ENCODE results near the gene NFRKB.

Gene NFRKB

GRCh38 chr11:129895126-129896041 lies at the start of gene NFRKB:
NFRKB (minus strand) TSS chr11:129895578; CDS start chr11:129892849, 2,729 bp downstream.
- DNase-seq = peak; percentile 96

DNA sequence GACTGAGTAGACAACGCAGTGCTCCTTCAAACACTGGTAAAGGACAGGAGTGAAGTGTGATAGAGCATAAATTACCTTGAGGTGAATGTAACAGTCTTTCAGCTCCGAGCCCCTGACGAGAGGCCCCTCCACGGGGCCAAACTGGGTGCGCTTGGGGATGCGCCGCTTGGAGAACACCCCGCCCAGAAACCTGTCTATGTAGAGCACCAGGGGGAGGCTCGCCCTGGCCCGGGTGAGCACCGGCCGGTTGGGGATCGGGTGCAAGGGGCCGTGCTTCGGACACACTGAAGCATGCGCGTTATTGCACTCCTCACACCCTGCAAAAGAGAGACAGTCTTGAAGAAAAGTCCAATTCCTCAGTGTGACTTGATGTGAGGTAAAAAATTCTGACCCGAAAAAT lies 49.3 kb upstream of the NFRKB start:
- DNase-seq = no peak

DNA sequence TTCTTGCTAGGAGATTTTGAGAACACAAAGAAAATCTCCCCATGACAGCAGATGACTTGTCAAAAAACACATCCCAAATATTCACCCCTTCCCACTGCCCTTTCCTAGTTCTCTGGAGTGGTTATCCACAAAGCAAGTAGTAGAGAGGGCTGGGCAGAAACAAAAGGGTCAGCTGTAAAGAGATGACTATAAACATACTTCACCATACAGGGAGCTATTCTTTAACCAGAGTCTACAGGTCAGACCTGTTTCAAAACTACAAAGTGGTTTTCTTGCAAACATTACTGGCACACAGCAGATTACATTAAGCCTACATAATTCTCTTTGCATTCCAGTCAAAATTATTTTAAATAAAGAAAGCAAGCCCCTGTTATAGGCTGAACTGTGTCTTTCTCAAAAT lies 47.7 kb upstream of the NFRKB start:
- DNase-seq = no peak

DNA sequence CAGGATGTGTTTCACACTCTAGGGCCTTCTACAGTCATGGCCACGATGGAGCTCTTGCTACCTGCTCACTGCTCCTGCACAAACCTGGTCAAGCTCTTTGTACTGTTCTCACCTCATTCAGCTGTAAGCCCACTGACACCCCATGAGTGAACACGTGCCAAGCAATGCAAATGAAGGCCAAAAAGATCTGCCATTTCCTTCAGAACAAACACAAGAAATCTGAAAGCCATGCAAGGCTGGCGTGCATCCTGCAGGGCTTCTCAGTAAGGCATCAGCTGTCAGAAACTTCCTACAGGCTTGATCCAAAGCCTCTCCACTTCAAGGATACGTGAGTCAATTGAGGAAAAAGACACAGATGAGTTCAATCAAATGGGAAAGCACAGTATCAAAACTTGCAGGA lies 44.1 kb upstream of the NFRKB start:
- no peak for DNase-seq

- no peak for DNase-seq
Measured at GRCh38 chr11:129938764-129939163, 43.4 kb upstream of the NFRKB start.

DNA sequence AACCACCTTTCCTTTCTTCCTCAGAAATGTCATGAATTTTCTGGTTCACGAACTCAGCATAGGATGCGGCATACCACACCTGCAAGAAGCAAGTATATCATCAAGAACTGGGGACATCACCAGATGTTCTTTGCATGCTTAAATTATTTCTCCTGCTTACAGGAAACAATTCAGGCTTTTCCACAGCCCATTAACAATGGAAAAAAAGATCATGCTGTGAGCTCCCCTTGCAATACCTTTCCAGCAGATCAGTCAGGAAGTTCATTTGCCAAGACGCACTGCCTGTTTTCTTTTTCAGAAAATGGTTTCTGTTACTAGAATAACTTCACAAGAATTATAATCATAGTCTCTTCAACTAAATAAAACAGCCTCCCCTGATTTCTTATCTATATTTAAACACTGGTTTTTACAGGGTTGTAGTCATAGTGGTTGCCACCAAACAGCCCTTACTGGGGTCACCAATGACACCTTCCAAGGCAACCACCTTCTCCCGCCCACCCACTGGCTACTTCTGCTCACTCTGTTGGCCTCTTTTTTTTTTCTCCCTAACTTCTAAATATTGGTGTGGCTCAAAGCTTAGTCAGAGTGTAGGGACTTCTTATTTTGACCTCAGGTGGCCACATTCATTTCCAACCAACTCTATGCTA lies 42.3 kb upstream of the NFRKB start:
- DNase-seq = no peak

GRCh38 chr11:129935723-129936122 lies 40.3 kb upstream of the NFRKB start:
- DNase-seq = no peak

DNA sequence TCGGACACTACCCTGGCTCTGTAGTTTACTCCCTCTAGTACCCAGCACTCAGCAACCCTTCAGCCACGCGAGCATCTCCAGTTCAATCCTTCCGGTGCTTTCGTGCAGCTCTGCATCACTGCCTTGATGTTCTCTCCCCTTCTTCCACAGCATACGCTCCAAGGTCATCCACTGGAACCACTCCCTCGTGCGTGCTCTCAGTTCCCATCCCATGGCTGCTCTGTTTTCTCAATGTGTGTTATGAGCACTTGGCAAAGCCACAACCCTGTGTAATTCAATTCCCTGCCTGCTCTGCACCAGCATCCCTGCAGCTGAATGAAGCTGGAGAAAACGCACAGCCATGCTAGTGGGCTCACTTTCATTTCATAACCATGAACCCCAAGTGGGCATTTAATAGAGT lies 38.5 kb upstream of the NFRKB start:
- DNase-seq = no peak

- DNase-seq = no peak
Measured at GRCh38 chr11:129933262-129933661, 37.9 kb upstream of the NFRKB start.

DNA sequence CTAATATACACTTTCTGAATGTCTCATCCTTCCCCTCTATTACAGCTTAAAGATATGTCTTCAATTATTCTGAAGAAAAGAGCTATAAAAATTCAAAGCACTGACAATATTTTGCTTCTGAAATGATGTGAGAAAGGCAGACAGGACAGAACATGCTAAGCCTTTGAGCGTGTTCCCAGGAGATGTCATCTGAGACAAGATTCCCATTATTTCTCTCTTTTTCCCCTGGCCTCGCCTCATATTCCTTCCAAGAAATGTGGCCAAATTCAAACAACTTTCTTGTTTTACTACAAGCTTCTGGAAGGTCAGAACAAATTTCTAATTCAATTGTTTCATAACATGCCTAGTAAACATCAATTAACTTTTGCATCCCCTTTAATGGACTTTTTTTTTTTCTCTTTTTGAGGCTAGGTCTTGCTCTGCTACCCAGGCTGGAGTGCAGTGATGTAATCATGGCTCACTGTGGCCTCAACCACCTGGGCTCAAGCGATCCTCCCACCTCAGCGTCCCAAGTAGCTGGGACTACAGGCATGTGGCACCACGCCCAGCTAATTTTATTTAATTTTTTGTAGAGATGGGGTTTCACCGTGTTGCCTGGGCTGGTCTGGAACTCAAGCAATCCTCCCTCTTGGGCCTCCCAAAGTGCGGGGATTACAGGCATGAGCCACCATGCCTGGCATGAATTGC lies 37.1 kb upstream of the NFRKB start:
- DNase-seq = no peak

- no peak for DNase-seq
Measured at GRCh38 chr11:129930743-129931142, 35.4 kb upstream of the NFRKB start.

DNA sequence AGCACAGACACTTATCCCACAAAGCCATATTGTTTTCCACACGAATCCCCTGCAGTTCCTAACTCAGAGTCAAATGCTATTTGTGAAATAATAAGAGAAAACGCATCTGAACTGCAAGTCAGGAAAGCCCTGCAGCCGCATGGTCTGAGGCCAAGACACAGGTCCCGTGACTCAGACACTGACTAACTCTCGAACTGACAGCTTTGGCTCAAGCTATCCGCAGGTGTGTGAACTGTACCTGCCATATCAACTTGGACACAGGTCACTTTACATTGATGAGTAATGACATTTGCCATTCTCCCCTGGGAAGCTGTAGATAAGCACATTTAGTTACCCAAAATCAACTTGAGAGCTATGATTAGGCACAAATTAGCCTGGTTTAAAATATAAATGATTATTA lies 34.9 kb upstream of the NFRKB start:
- DNase-seq = no peak

DNA sequence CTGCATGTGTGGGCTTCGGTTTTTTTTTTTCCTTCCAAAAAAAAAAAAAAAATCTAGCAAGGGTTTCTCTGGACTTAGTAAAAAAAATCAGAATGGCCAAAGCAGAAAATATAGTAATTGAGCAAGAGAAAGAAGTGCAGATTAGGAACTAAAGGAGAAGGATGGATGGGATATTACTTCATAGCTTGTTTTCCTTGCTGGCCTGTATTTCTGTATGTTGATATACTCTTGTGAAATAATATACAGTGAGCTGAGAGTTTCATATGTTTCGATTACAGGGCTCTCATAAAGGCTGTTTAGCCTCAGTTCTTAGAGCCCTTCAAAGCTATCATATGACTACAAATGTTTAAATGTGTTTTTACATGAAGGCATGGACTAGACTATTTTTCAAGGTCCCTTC lies 34.3 kb upstream of the NFRKB start:
- no peak for DNase-seq

DNA sequence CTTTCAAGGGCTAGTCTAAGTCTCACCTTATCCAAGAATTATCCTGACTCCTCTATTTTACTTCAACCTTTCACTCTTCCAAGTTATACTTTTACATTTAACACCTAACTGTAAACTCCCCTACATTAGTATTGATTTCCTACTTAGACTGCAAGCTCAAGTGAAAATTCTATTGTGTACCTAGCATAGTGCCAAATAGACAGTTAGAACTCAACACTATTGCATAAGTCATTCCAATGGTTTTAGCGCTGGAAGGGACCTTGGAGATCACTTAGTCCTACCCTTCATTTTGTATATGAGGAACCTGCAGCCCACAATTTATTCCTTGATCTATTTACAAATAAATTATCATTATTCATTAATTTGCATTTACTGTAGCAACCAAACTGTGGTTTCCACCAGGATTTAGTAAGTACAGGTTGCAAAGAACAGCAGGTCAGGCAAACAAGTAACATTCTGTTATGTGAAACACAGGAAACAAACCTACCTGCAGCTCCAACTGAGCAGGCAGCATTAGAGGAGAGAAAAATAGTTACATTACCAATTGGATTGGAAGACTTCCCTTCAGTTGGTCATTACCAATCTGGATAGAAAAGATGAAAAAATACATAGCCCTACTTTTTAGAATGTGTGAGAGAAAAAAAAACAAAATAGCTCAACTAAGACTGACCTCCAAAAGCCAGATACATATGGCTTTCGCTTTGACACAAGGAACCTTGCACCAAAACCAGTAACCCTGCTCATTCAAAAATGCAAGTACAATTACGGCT lies 33.7 kb upstream of the NFRKB start:
- no peak for DNase-seq

DNA sequence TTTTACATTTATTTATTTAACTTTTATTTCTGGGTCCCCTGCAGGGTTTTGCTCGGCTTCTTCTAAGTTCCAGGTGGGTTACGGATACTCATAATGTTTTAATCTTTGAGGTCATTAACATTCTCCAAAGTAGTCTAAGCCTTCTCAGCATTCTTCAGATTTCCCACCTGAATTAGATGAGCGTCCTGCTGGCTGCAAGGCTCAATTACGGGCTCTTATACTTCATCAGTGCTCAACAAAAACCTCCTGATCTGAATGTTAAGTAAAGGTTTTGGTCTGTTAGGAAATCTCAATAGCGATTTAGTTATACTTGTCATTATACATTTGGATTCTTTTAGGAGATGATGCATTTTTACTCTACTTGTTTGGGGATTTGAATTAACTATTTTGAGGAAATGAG lies 27.3 kb upstream of the NFRKB start:
- DNase-seq = no peak

DNA sequence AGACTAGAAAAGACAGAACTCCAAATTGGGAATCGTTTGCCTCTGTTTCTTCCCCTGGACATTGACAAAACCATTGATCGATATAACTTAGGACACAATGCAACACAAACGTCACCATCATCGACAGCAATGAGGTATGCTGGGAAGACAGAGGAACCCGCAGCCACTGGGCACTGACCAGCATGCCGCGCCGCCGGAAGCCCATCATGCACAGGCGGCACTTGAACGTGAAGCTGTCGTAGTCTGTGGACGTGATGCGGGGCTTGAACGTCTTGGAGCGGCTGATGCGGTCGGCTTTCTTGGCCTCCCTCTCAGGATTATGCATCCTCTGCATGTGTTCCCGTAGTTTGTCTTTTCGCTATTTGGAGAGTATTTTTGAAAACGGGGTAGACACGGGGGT lies 23.0 kb upstream of the NFRKB start:
- DNase-seq = no peak

- no peak for DNase-seq
Measured at GRCh38 chr11:129917231-129917630, 21.9 kb upstream of the NFRKB start.

DNA sequence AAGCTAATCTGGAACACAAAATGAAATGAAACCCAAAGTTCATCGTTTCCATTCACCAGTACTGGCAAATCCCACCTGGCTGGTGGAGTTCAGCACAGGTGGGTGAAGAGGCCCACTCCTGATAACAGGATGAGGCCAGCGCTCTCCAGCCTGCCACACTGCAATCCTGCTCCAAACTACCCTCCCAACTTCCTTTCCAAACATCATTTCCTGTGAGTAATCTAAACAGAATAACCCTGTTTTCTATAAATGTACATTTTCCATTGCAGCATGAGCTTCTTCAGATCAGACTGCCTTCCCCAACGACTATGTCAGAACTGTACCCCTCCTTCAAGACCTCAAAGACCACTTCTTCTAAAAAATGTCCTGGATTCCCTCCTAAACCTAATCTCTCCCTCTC lies 15.9 kb upstream of the NFRKB start:
- no peak for DNase-seq

DNA sequence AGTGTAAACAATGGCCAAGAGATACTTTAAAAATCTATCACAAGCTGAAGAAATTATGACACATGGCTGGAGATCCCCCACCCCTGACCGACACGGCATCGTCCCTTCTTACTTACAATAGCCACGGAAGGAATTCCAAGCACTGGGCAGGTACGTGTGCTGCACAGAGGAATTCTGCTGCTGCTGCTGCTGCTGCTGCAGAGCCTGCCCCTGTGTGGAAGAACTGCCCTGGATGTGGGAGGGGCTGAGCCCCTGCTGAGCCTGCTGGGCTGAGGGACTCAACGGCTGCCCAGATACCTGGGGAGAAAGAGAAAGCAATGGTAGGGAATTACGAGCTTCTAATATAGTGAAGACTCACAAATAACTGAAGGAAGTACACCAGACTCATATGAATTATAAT lies 15.0 kb upstream of the NFRKB start:
- DNase-seq = peak; percentile 77

- no peak for DNase-seq
Measured at GRCh38 chr11:129905402-129905801, 10.0 kb upstream of the NFRKB start.

- DNase-seq = no peak
Measured at GRCh38 chr11:129896062-129896461, 684 bp upstream of the NFRKB start.

DNA sequence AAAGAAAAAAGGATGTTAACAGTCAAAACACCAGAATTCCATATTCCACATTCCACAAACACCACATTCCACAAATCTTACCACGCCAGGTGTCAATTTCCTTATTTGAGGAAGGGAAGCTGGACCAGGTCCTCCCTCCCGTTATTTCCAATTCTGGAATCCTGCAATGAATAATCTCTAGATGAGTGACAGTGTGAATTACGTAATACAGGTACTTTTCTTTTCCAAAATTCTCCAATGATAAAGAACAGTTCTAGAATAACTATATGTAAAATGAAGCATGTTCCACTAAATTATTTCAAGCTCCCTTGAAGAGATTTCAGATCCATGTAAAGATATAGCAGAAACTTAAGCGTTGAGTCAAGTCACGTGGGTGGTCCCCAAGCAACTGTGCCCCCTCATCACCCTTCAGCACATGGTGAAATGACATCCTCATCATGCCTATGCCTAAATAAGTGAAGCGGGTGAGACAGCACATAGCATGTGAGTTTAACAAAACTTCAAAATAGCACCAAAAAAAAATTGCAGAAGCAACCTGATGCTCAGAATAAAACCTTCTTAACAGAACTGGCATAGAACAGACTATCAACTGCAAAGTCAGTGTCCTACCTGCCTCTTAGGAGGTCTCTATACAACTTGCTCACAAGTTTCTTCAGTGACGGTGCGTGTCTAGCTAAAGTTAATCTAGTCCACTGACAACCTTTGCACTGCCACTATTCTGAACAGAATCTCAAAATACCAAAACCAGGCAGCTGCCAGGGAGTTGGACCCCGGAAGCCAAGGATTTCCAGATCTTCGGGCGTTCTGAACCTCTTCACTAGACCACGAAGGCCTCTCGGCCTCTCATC lies 876 bp downstream of the NFRKB start:
- no peak for DNase-seq

Data from islet precursor cell (in vitro differentiated cells).